Esophagus muscularis mucosa (tissue), 4 donors: ENCODE data around the gene MVB12B. TPM values are rescaled to one million over a fixed set of nuclear protein-coding genes. Genes with fewer than 3 reads are reported as not detected.

Experiments
- DNase-seq: peaks from one replicate; pipeline ENCODE4 v3.0.0-alpha.2; 2017; ENCODE audit errors: extremely low spot score
- H3K27ac ChIP-seq, 4 donors: fragments of 200-600 bp; sonication (generic); replicated peaks in 1 of 4; 1 replicate in 3 of 4; 2 replicates in 1 of 4; pipeline ENCODE4 v1.5.1; 2016 to 2019; ENCODE audit warnings: mild to moderate bottlenecking in 1 of 4
- H3K27me3 ChIP-seq, 4 donors: fragments of 200-600 bp; sonication (generic); one replicate each; pipeline versions ENCODE4 v1.5.1 to v1.6.0; 2016 to 2019
- H3K36me3 ChIP-seq, 4 donors: fragments of 200-600 bp; sonication (generic); one replicate each; pipeline ENCODE4 v1.5.1; 2016 to 2019
- H3K4me1 ChIP-seq, 4 donors: fragments of 200-600 bp; sonication (generic); one replicate each; pipeline ENCODE4 v1.5.1; 2016 to 2019
- H3K4me3 ChIP-seq, 4 donors: fragments of 200-600 bp; sonication (generic); 1 replicate in 2 of 4; 2 replicates in 2 of 4; pipeline ENCODE4 v1.5.1; 2016 to 2019; ENCODE audit warnings: mild to moderate bottlenecking in 4 of 4, moderate library complexity in 1 of 4
- H3K9me3 ChIP-seq, 4 donors: fragments of 200-600 bp; sonication (generic); 1 replicate in 3 of 4; 2 replicates in 1 of 4; pipeline ENCODE4 v1.5.1; 2016 to 2019
- EP300 ChIP-seq: sonication (generic); formaldehyde crosslinking; IDR thresholded peaks from one replicate; pipeline ENCODE4 v1.6.1; 2017; ENCODE audit warnings: antibody characterized with exemption
- POLR2A ChIP-seq: fragments of 450-650 bp; IDR thresholded peaks from one replicate; pipeline ENCODE4 v1.6.1; 2017; ENCODE audit warnings: antibody characterized with exemption, moderate library complexity, mild to moderate bottlenecking, low read depth
- POLR2AphosphoS5 ChIP-seq, 2 donors: sonication (generic); formaldehyde crosslinking; IDR thresholded peaks; one replicate each; pipeline ENCODE4 v1.6.1; 2017; ENCODE audit warnings: antibody characterized with exemption in 2 of 2
- WGBS: methylation state at CpG from one replicate; pipeline ENCODE4 v1.1.5; 2018; 5-methylcytosine and 5-hydroxymethylcytosine counted together
- intact Hi-C: fragments of 100-400 bp; cut with DNase I; formaldehyde crosslinking; loops from one replicate; pipeline ENCODE4 v1.15.1; 2023
- total RNA-seq, 4 donors: library from RNA; depleted of rRNA; stranded (reverse); fragments of >200 nt; gene quantifications; one replicate each; pipeline versions ENCODE4 v1.1.0 to v1.2.1, GENCODE V29; 2016
- TF ChIP-seq, protein P1 (sequence below), 3 experiments: fragments of 200-600 bp in 2 of 3; fragments of 450-650 bp in 1 of 3; sonication (generic) in 2 of 3; IDR thresholded peaks; one replicate each; pipeline ENCODE4 v1.5.1; 2017 to 2019; ENCODE audit warnings: antibody characterized with exemption in 3 of 3, mild to moderate bottlenecking in 2 of 3, moderate library complexity in 1 of 3

Gene MVB12B
- total RNA-seq, 4 donors from 2014 or later = 14.1 to 25.0 (median 18.4) TPM

DNA sequence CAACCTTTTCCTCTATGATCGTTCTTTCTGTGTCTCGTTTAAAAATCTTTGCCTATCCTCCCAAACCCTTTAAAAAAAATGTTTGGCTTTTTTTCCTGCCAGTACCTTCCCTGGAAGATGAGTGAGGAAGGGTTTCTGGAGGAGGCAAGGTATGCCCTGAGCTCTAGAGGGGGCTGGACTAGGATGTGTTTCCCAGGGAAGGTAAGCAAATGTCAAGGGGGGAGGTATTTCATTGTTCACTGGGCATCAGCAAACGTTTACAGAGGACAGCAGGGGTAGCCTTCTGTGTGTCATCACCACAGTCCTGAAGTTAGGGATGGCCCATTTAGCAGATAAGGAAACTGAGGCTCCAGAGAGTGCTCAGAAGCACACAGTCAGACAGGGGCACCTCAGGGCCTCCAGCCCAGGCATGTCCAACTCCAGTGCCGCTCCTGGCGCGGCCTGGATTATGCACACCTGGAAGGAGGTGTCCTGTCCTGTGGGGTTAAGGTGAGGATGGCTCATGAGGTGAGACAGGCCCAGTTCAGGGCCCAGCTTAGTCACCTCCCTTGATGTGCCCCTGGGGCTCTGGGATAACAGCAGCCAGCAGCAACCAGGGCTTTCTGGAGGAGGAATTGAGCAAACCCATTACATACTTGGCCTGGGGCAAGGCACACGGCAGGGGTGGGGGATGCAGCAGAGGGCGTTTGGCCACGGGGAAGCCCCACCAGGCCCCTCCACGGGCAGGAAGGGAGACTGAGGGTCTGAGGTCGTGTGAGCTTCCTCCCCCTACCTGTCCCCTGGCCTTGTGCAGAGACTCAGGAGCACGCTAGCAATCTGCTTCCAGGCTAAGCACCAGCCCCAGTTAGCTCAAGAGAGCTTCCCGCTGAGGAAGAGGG is 186.8 kb downstream of the MVB12B start:
- peaks cover 24 to 51% (median 40%) of the 10 kb centered on the region in 4 donors for H3K4me1 ChIP-seq
- intact Hi-C loops = no loop called here
- H3K9me3 ChIP-seq = no peaks in the 10 kb centered on the region
- H3K36me3 ChIP-seq = no peaks in the 10 kb centered on the region
- DNase-seq = no peak
- 80% methylated on average over 6 of the region's 13 CpGs for WGBS
- H3K4me3 ChIP-seq = peak overlapping the region; percentile 19 to 44 (median 30)
- no peak overlapping the region for H3K27ac ChIP-seq
- TF ChIP-seq, protein P1, sequence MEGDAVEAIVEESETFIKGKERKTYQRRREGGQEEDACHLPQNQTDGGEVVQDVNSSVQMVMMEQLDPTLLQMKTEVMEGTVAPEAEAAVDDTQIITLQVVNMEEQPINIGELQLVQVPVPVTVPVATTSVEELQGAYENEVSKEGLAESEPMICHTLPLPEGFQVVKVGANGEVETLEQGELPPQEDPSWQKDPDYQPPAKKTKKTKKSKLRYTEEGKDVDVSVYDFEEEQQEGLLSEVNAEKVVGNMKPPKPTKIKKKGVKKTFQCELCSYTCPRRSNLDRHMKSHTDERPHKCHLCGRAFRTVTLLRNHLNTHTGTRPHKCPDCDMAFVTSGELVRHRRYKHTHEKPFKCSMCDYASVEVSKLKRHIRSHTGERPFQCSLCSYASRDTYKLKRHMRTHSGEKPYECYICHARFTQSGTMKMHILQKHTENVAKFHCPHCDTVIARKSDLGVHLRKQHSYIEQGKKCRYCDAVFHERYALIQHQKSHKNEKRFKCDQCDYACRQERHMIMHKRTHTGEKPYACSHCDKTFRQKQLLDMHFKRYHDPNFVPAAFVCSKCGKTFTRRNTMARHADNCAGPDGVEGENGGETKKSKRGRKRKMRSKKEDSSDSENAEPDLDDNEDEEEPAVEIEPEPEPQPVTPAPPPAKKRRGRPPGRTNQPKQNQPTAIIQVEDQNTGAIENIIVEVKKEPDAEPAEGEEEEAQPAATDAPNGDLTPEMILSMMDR (IDR thresholded peaks at IDR 0.05) = no peak
- TF ChIP-seq POLR2AphosphoS5 (IDR thresholded peaks at IDR 0.05) (no peak), POLR2A (no peak), EP300 (no peak)
- peaks cover 0 to 86% (median 45%) of the 10 kb centered on the region in 4 donors for H3K27me3 ChIP-seq

DNA sequence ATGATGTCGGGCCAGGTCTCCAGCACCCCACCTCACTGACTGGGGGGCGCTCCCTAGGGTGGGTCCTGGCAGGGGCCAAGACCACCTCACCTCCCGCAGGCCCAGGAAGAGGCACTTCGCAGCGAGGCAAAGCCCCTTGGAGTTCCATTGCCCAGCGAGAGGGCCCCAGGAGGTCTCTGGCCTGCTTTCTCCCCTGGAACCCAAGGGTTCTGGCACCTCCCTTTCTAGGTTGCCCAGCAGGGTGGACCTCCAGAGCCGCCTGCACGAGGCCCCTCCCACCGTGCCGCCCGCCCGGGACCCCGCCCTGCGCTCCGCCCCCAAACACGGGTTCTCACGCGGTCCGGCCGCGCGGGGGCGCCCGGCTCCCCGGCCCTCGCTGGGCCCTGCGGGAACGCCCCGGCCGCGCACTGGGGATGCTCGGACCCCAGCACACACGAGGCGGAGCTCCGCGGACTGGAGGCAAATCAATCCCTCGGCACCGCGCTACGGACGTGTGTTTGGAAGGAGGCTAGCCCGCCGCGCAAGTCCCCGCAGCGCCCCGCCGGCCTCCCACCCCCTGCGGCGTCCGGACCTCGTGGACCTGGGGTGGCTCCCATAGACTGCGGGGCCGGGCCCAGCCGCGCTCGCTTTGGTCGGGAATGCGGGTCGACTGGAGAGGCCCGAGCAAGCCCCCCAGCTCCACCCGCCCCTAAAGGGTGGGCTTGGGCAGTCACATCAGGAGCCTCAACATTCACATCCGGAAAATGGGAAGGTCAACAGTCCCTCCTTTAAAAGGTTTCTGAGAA is 187.6 kb downstream of the MVB12B start:
- Histone ChIP-seq H3K27ac (peak overlapping the region in 2 of 4 donors; percentile 20 to 77), H3K9me3 (no peaks in the 10 kb centered on the region), H3K4me3 (peak overlapping the region; percentile 19 to 44 (median 30)), H3K4me1 (peaks cover 24 to 52% (median 40%) of the 10 kb centered on the region in 4 donors), H3K27me3 (peaks cover 3 to 90% (median 48%) of the 10 kb centered on the region in 4 donors), H3K36me3 (no peaks in the 10 kb centered on the region)
- WGBS = 20% methylated on average over 20 of the region's 63 CpGs
- DNase-seq = no peak
- intact Hi-C loops = no loop called here
- TF ChIP-seq POLR2A (no peak), EP300 (no peak), POLR2AphosphoS5 (IDR thresholded peaks at IDR 0.05) (no peak)
- TF ChIP-seq, protein P1 (IDR thresholded peaks at IDR 0.05) = peak; percentile 40 to 53 (median 46)

DNA sequence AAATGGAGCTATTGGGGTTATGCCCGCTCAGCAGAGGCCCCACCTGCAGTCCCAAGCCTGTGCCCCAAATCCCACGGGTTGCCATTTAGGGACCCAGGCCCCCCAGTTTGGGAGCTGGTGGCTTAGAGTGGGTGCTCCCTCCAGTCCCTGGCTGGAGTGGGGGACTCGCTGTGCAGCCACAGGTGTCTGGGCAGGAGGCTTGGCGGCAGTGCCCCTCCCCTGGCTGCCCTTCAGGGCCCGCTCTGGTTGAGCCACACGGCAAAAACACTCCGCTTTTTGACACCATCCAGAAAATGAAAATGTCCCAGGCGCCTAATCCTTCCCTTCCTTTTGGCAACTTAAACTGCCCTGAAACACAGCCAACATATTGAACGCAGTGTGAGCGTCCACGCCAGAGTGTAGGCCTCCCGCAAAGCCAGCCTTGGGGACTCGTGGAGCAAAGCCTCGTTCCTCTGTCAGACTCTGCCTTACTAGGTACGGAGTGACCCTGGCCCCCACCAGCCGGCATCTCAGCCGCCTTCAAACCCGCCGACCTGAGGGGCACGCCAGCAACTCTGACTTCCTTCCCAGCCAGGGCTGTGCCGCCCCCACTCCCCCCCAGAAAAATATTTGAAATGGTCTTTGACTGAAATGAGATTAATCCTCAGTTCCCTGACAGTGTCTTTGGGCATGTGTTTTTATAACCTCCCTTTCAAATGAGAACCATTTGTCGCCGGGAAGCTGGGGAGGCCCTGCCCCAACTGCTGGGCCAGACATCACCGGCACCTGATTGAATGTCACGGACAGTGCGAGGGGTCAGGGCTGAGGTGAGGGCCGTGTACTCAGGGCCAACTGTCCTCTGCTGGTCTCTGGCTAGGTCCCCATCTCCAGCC is 188.6 kb downstream of the MVB12B start:
- TF ChIP-seq EP300 = no peak
- TF ChIP-seq, protein P1 (IDR thresholded peaks at IDR 0.05) = no peak
- no peak for TF ChIP-seq POLR2A
- TF ChIP-seq POLR2AphosphoS5 (IDR thresholded peaks at IDR 0.05) = no peak
- no peak for DNase-seq
- 81% methylated on average over 27 of the region's 27 CpGs for WGBS
- no peaks in the 10 kb centered on the region for H3K36me3 ChIP-seq
- H3K9me3 ChIP-seq = no peaks in the 10 kb centered on the region
- peaks cover 3 to 90% (median 48%) of the 10 kb centered on the region in 4 donors for H3K27me3 ChIP-seq
- H3K4me3 ChIP-seq = no peak overlapping the region
- peaks cover 24 to 52% (median 40%) of the 10 kb centered on the region in 4 donors for H3K4me1 ChIP-seq
- intact Hi-C loops = loop anchor here (5.0 kb wide), 1 partner anchor 42 kb away; no protein-coding TSS in a partner anchor
- peak overlapping the region; percentile 8 to 77 (median 40) for H3K27ac ChIP-seq

DNA sequence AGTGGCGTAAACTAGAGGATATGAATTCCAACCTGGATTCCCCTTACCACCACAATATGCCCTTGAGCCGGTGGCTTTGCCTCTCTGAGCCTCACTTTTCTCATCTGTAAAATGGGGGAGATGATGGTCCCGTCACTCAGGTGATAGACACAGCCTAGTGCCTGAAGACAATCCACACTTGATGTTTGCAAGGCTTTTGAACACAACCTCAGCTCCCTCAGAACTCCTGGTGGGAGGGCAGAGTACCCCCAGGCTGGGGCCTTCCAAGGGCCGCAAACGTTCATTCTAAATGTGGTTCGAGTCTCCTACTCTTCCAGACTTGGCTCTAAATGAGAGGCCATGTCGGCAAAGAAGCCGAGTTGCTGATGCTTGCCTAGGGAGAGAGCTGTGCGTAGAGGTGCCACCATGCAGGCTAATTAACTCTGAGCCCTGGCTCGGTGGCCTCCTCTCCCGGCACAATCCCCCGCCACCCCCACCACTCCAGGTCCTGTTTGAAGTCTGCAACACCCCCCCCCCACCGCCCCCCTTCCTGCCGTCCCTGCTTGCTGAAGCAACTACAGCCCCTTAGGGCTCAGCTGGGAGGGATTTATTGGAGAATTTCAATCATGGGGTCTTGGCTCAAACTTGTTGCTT is 189.4 kb downstream of the MVB12B start:
- intact Hi-C loops = loop anchor here (5.0 kb wide), 1 partner anchor 41 kb away; no protein-coding TSS in a partner anchor
- WGBS = 82% methylated on average over 4 of the region's 14 CpGs
- no peak for DNase-seq
- Histone ChIP-seq H3K9me3 (no peaks in the 10 kb centered on the region), H3K27ac (peak overlapping the region; percentile 59 to 77 (median 73)), H3K27me3 (peaks cover 3 to 85% (median 48%) of the 10 kb centered on the region in 4 donors), H3K36me3 (no peaks in the 10 kb centered on the region), H3K4me1 (peaks cover 24 to 52% (median 40%) of the 10 kb centered on the region in 4 donors), H3K4me3 (no peak overlapping the region)
- TF ChIP-seq, protein P1 (IDR thresholded peaks at IDR 0.05) = no peak
- no peak for TF ChIP-seq POLR2A
- no peak for TF ChIP-seq EP300
- TF ChIP-seq POLR2AphosphoS5 (IDR thresholded peaks at IDR 0.05) = no peak
